ENCODE results near the gene PHLDA3.

PHLDA3 gene

GRCh38 chr1:201429736-201430501, 39.1 kb downstream of the PHLDA3 start:
- no peak for DNase-seq (ENCODE audit: low spot score)

GRCh38 chr1:201427963-201428362, 41.0 kb downstream of the PHLDA3 start:
- DNase-seq (ENCODE audit: low spot score): no peak

- no peak for DNase-seq (ENCODE audit: low spot score)
Observed at GRCh38 chr1:201426479-201427310, 42.3 kb downstream of the PHLDA3 start.

GRCh38 chr1:201424146-201424545, 44.8 kb downstream of the PHLDA3 start:
- DNase-seq (ENCODE audit: low spot score): no peak

DNA sequence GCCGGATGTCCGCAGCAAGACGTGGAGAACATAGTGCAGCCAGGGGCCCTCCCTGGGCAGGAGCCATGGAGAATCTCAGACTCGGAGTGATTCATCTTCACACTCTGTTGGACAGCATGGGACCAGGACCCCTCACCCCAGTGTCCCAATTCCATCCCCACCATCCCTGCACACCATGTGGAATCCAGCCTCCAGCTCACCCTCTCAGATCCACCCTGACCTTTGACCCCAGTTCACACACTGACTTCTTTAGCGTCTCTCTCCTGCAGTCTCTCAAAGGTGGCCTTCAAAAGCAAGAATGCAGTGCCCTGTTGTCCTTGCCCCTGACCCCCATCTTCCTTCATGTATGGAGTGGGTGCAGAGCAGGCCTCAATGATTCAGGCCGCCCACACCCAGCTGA, 45.3 kb downstream of the PHLDA3 start:
- no peak for DNase-seq (ENCODE audit: low spot score)

- DNase-seq (ENCODE audit: low spot score): no peak
Observed at GRCh38 chr1:201422436-201423030, 46.5 kb downstream of the PHLDA3 start.

DNA sequence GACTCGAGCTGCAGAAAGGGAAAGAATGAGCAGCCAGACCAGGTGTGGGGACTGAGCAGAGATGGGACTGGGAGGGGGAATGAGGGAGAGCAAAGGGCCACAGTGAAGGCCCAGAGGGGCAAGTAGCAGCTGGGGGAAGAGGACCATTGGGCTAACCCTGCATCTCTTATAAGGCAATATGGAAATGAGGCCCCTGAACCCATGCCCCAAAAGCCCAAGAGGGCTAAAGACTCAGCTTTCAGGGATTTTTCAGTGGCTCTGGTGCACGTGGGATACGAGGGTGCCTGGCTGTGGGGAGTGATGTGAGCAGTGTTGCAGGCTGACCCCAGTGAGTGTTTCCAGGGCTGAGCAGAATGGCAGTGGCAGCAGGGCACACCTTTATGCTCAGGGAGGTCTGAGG, 47.0 kb downstream of the PHLDA3 start:
- no peak for DNase-seq (ENCODE audit: low spot score)

DNA sequence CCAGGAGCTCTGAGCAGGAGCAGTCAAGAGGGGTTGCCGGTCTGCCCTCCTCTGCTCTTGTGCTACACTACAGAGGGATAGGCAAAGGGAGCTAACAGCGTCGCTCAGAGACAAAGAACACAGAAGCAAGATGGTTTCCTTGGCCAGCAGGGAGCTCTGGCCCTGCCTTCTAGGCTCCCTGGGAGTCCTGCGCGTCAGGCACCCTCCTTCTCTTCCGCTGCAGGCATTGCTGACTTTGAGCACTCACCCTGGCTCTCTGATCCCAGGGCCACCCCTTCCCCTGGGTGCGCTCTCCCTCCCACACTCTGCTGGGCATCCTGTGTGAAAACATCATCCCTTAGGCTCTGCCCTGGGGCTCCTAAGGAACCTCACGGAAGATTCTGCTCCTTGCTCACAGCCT, 47.9 kb downstream of the PHLDA3 start:
- no peak for DNase-seq (ENCODE audit: low spot score)

GRCh38 chr1:201420608-201421002, 48.4 kb downstream of the PHLDA3 start:
- DNase-seq (ENCODE audit: low spot score): no peak

DNA sequence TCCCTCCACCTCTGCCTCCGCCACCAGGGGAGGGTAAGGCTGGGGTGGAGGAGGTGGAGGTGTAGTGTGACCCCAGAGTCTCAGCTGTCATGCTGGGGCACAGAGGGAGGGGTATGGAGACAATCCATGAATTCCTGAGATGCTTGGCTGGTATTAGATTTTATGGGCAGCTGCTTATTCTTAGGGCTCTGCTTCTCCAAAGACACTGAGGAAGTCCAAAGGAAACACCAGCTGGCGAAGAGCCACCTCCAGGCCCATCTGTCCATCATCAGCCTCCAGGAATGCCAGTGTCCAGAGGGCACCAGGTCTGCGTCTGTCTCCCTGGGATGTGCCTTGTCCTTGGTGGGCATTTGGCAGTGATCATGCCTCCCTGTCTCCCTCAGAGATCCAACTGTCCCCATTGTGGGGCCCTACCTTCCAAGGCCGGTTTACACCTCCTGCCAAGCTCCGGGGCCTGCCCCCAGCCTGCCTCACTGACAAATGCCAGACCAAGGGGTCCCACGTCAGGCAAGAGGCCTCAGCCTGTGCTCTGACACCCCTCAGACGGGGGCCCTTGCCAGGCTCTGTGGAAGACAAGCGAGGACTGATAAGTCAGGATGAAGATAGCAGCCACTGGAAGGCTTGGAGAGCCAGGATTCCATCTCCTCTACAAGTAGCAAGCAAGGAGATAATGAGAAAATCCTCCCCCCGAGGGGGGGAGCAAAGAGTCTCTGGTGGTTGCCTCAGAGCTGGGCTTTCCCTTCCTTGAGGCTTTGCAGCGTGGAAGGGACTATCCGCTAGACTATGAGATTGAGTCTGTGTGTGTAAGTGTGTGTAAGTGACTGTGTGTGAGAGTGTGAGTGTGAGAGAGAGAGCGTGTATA, 49.0 kb downstream of the PHLDA3 start:
- no peak for DNase-seq (ENCODE audit: low spot score)

GRCh38 chr1:201419256-201419655, 49.7 kb downstream of the PHLDA3 start:
- DNase-seq (ENCODE audit: low spot score): no peak

GRCh38 chr1:201418461-201418860, 50.5 kb downstream of the PHLDA3 start:
- DNase-seq (ENCODE audit: low spot score): no peak

Measured in AG08396 (cell line).